T47D (cell line): ENCODE measurements around the gene TRMT10B.
"Not testable (repeated sequence)": the region's sequence is repeated elsewhere in the genome, so short reads cannot be mapped to it uniquely, and the experiment has no call there.

Source experiments
- DNase-seq, 2 experiments: peaks; one replicate each; pipeline versions ENCODE4 v3.0.0 to v3.0.0-alpha.2; 2011 to 2012; ENCODE audit warnings: low read depth in 1 of 2, low spot score in 1 of 2
- JUND ChIP-seq: IDR thresholded peaks from 2 replicates; pipeline ENCODE4 v1.6.1; 2012; ENCODE audit warnings: low read depth
- in situ Hi-C: cut with HindIII; loops from 2 replicates; pipeline ENCODE4 v1.10.0; 2016; ENCODE audit warnings: low sequenced_read_pairs, low pct_unique_long_range_greater_than_20kb

TRMT10B gene

GRCh38 chr9:37732952-37733351 lies 20.7 kb upstream of the TRMT10B start:
- no peak for DNase-seq
- in situ Hi-C loops = no loop called here
- TF ChIP-seq JUND = no peak

- TF ChIP-seq JUND = no peak
- no peak for DNase-seq
- in situ Hi-C loops = no loop called here
Measured at GRCh38 chr9:37739222-37739621, 14.4 kb upstream of the TRMT10B start.

GRCh38 chr9:37740128-37740527 lies 13.5 kb upstream of the TRMT10B start:
- in situ Hi-C loops = no loop called here
- no peak for DNase-seq
- no peak for TF ChIP-seq JUND

GRCh38 chr9:37740631-37741328 lies 12.8 kb upstream of the TRMT10B start:
- in situ Hi-C loops = no loop called here
- no peak for TF ChIP-seq JUND

GRCh38 chr9:37745970-37746369 lies 7.6 kb upstream of the TRMT10B start:
- TF ChIP-seq JUND = no peak
- in situ Hi-C loops = no loop called here
- no peak for DNase-seq

More at GRCh38 chr9:37740631-37741328, 12.8 kb upstream of the TRMT10B start:
- no peak for DNase-seq

GRCh38 chr9:37746448-37747270 lies 6.9 kb upstream of the TRMT10B start:
- in situ Hi-C loops = no loop called here
- no peak for DNase-seq
- TF ChIP-seq JUND = no peak

- peak; percentile 53 to 77 for DNase-seq
- in situ Hi-C loops = no loop called here
- TF ChIP-seq JUND = no peak
Measured at GRCh38 chr9:37747271-37747753, 6.3 kb upstream of the TRMT10B start.

GRCh38 chr9:37749129-37749528 lies 4.5 kb upstream of the TRMT10B start:
- in situ Hi-C loops = no loop called here
- no peak for DNase-seq
- no peak for TF ChIP-seq JUND

GRCh38 chr9:37751186-37751585 lies 2.4 kb upstream of the TRMT10B start:
- TF ChIP-seq JUND = no peak
- DNase-seq = no peak
- in situ Hi-C loops = no loop called here

GRCh38 chr9:37751704-37752103 lies 1.9 kb upstream of the TRMT10B start:
- DNase-seq = not testable (repeated sequence)

GRCh38 chr9:37752112-37752511 lies 1.5 kb upstream of the TRMT10B start:
- DNase-seq, in situ Hi-C loops: not testable (repeated sequence)

More at GRCh38 chr9:37751704-37752103, 1.9 kb upstream of the TRMT10B start:
- in situ Hi-C loops = not testable (repeated sequence)

- DNase-seq = no peak
- in situ Hi-C loops = no loop called here
- no peak for TF ChIP-seq JUND
Measured at GRCh38 chr9:37752642-37753488, 740 bp upstream of the TRMT10B start.
